ENCODE measurements around the gene KIF2A. TPM values are rescaled to one million over a fixed set of nuclear protein-coding genes. Genes with fewer than 3 reads are reported as not detected.

KIF2A gene
- total and polyA plus RNA-seq, 4 donors: 3.8 to 17.5 (median 6.8) TPM

DNA sequence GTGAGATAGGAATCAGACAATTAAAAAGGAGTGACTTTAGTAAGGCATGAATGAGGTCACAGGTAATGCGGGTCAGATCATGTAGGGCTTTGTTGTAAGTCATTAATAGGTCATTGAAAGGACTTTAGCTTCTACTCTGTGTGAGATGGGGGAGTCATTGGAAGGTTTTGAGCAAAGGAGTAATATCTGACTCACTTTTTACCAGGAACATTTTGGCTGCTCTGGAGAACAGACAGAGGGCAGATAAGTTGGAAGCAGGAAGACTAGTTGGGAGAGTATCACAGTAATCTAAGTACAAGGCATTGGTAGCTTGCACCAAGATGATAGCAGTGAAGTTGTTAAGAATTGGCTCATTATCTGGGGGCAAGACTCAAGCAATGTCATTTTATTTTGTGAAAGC lies 37.4 kb downstream of the KIF2A start:
- H3K9me3 ChIP-seq (ENCODE audit: control insufficient read depth in 4 of 4, low read length in 3 of 4): no peaks in the 10 kb centered on the region
- H3K27ac ChIP-seq (ENCODE audit: low read depth in 1 of 2, low read length in 2 of 2): no peak overlapping the region
- WGBS: 99% methylated on average over 1 of the region's 1 CpG
- no peak overlapping the region for H3K9ac ChIP-seq (ENCODE audit: low read depth in 1 of 2, low read length in 2 of 2)
- H3K36me3 ChIP-seq (ENCODE audit: control insufficient read depth in 4 of 4, insufficient read depth in 3 of 4, low read depth in 1 of 4, low read length in 3 of 4): no peaks in the 10 kb centered on the region
- DNase-seq (ENCODE audit: low spot score): no peak
- H3K27me3 ChIP-seq (ENCODE audit: control insufficient read depth in 4 of 4, insufficient read depth in 4 of 4, low read length in 3 of 4): no peaks in the 10 kb centered on the region
- no peak overlapping the region for H3K4me3 ChIP-seq (ENCODE audit: low read depth in 1 of 3, low read length in 3 of 3)
- TF ChIP-seq RXRA (IDR thresholded peaks at IDR 0.05): no peak
- TF ChIP-seq, protein P1, sequence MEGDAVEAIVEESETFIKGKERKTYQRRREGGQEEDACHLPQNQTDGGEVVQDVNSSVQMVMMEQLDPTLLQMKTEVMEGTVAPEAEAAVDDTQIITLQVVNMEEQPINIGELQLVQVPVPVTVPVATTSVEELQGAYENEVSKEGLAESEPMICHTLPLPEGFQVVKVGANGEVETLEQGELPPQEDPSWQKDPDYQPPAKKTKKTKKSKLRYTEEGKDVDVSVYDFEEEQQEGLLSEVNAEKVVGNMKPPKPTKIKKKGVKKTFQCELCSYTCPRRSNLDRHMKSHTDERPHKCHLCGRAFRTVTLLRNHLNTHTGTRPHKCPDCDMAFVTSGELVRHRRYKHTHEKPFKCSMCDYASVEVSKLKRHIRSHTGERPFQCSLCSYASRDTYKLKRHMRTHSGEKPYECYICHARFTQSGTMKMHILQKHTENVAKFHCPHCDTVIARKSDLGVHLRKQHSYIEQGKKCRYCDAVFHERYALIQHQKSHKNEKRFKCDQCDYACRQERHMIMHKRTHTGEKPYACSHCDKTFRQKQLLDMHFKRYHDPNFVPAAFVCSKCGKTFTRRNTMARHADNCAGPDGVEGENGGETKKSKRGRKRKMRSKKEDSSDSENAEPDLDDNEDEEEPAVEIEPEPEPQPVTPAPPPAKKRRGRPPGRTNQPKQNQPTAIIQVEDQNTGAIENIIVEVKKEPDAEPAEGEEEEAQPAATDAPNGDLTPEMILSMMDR (IDR thresholded peaks at IDR 0.05; ENCODE audit: low read depth, low read length, missing input control): no peak
- TF ChIP-seq FOXA2 (IDR thresholded peaks at IDR 0.05): no peak
- TF ChIP-seq, protein P2, sequence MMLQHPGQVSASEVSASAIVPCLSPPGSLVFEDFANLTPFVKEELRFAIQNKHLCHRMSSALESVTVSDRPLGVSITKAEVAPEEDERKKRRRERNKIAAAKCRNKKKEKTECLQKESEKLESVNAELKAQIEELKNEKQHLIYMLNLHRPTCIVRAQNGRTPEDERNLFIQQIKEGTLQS (IDR thresholded peaks at IDR 0.05): no peak
- TF ChIP-seq SP1 (IDR thresholded peaks at IDR 0.05): no peak
- TF ChIP-seq, protein P3, sequence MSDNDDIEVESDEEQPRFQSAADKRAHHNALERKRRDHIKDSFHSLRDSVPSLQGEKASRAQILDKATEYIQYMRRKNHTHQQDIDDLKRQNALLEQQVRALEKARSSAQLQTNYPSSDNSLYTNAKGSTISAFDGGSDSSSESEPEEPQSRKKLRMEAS (IDR thresholded peaks at IDR 0.05): no peak
- TF ChIP-seq HNF4G (IDR thresholded peaks at IDR 0.05): no peak
- TF ChIP-seq YY1 (IDR thresholded peaks at IDR 0.05): no peak
- no peak for TF ChIP-seq EGR1 (IDR thresholded peaks at IDR 0.05; ENCODE audit: low read depth in 2 of 2)
- no peak for TF ChIP-seq GABPA (IDR thresholded peaks at IDR 0.05 in 1 of 2, conservative IDR thresholded peaks at IDR 0.05 in 1 of 2)
- no peak for TF ChIP-seq TAF1 (conservative IDR thresholded peaks at IDR 0.05)
- TF ChIP-seq, protein P4, sequence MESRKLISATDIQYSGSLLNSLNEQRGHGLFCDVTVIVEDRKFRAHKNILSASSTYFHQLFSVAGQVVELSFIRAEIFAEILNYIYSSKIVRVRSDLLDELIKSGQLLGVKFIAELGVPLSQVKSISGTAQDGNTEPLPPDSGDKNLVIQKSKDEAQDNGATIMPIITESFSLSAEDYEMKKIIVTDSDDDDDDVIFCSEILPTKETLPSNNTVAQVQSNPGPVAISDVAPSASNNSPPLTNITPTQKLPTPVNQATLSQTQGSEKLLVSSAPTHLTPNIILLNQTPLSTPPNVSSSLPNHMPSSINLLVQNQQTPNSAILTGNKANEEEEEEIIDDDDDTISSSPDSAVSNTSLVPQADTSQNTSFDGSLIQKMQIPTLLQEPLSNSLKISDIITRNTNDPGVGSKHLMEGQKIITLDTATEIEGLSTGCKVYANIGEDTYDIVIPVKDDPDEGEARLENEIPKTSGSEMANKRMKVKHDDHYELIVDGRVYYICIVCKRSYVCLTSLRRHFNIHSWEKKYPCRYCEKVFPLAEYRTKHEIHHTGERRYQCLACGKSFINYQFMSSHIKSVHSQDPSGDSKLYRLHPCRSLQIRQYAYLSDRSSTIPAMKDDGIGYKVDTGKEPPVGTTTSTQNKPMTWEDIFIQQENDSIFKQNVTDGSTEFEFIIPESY (IDR thresholded peaks at IDR 0.05): no peak
- TF ChIP-seq FOXA1 (IDR thresholded peaks at IDR 0.05): no peak
- TF ChIP-seq HNF4A (conservative IDR thresholded peaks at IDR 0.05): no peak
- no peak for TF ChIP-seq NR2F2 (IDR thresholded peaks at IDR 0.05)
- no peak for TF ChIP-seq RAD21 (IDR thresholded peaks at IDR 0.05)
- TF ChIP-seq, protein P5, sequence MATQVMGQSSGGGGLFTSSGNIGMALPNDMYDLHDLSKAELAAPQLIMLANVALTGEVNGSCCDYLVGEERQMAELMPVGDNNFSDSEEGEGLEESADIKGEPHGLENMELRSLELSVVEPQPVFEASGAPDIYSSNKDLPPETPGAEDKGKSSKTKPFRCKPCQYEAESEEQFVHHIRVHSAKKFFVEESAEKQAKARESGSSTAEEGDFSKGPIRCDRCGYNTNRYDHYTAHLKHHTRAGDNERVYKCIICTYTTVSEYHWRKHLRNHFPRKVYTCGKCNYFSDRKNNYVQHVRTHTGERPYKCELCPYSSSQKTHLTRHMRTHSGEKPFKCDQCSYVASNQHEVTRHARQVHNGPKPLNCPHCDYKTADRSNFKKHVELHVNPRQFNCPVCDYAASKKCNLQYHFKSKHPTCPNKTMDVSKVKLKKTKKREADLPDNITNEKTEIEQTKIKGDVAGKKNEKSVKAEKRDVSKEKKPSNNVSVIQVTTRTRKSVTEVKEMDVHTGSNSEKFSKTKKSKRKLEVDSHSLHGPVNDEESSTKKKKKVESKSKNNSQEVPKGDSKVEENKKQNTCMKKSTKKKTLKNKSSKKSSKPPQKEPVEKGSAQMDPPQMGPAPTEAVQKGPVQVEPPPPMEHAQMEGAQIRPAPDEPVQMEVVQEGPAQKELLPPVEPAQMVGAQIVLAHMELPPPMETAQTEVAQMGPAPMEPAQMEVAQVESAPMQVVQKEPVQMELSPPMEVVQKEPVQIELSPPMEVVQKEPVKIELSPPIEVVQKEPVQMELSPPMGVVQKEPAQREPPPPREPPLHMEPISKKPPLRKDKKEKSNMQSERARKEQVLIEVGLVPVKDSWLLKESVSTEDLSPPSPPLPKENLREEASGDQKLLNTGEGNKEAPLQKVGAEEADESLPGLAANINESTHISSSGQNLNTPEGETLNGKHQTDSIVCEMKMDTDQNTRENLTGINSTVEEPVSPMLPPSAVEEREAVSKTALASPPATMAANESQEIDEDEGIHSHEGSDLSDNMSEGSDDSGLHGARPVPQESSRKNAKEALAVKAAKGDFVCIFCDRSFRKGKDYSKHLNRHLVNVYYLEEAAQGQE (IDR thresholded peaks at IDR 0.05): no peak
- no peak for TF ChIP-seq JUND (IDR thresholded peaks at IDR 0.05)
- no peaks in the 10 kb centered on the region for H3K4me1 ChIP-seq (ENCODE audit: control insufficient read depth in 4 of 4, insufficient read depth in 4 of 4, low read length in 3 of 4)

All from liver (tissue), 9 donors.